ENCODE data around the gene GFOD2.
A peak's percentile ranks its signal among the peaks of the same experiment; 100 is the strongest.

The GFOD2 gene

GRCh38 chr16:67672306-67672705 lies 46.8 kb downstream of the GFOD2 start:
- DNase-seq (ENCODE audit: low read depth in 2 of 2) = no peak

GRCh38 chr16:67669499-67670101 lies 49.5 kb downstream of the GFOD2 start:
- no peak for DNase-seq (ENCODE audit: low read depth in 2 of 2)

- no peak for DNase-seq (ENCODE audit: low read depth in 2 of 2)
These were observed 50.5 kb downstream of the GFOD2 start for GRCh38 chr16:67668495-67669157.

- DNase-seq (ENCODE audit: low read depth in 2 of 2) = peak; percentile 61 to 67
These were observed 51.2 kb downstream of the GFOD2 start for GRCh38 chr16:67667817-67668494.

- DNase-seq (ENCODE audit: low read depth in 2 of 2) = no peak
These were observed 51.7 kb downstream of the GFOD2 start for GRCh38 chr16:67667453-67667816.

- DNase-seq (ENCODE audit: low read depth in 2 of 2) = peak; percentile 71 to 77
These were observed 52.3 kb downstream of the GFOD2 start, which contains the start of the genes C16orf86 and ENKD1 for GRCh38 chr16:67666559-67667452. Gene C16orf86, plus strand, starts transcription at chr16:67666814. Its CDS starts 157 bp downstream, at chr16:67666971. Gene ENKD1, minus strand, starts transcription at chr16:67666750. Its CDS starts 308 bp downstream, at chr16:67666442.

GRCh38 chr16:67666032-67666551 lies 53.0 kb downstream of the GFOD2 start:
- no peak for DNase-seq (ENCODE audit: low read depth in 2 of 2)

- no peak for DNase-seq (ENCODE audit: low read depth in 2 of 2)
These were observed 53.5 kb downstream of the GFOD2 start for GRCh38 chr16:67665598-67665997.

GRCh38 chr16:67664871-67665270 lies 54.2 kb downstream of the GFOD2 start:
- no peak for DNase-seq (ENCODE audit: low read depth in 2 of 2)

- no peak for DNase-seq (ENCODE audit: low read depth in 2 of 2)
These were observed 54.9 kb downstream of the GFOD2 start for GRCh38 chr16:67664258-67664657.

GRCh38 chr16:67663877-67664222 lies 55.3 kb downstream of the GFOD2 start:
- no peak for DNase-seq (ENCODE audit: low read depth in 2 of 2)

- peak in 1 of 2 donors; percentile 41 for DNase-seq (ENCODE audit: low read depth in 2 of 2)
These were observed 55.8 kb downstream of the GFOD2 start for GRCh38 chr16:67663151-67663876.

GRCh38 chr16:67662653-67663010 lies 56.5 kb downstream of the GFOD2 start:
- DNase-seq (ENCODE audit: low read depth in 2 of 2) = no peak

GRCh38 chr16:67661886-67662652 lies 57.0 kb downstream of the GFOD2 start:
- DNase-seq (ENCODE audit: low read depth in 2 of 2) = no peak

- DNase-seq (ENCODE audit: low read depth in 2 of 2) = no peak
These were observed 57.9 kb downstream of the GFOD2 start for GRCh38 chr16:67661101-67661761.

GRCh38 chr16:67660564-67661028 lies 58.5 kb downstream of the GFOD2 start, which contains the start of gene PARD6A:
Gene PARD6A, plus strand, starts transcription at chr16:67660960. Its CDS starts 79 bp downstream, at chr16:67661039.
- DNase-seq (ENCODE audit: low read depth in 2 of 2) = peak; percentile 91 to 96

- DNase-seq (ENCODE audit: low read depth in 2 of 2) = peak; percentile 86 to 87
These were observed 59.2 kb downstream of the GFOD2 start, which contains the start of gene ACD for GRCh38 chr16:67659675-67660563. Gene ACD, minus strand, starts transcription at chr16:67660260. Its CDS starts 40 bp downstream, at chr16:67660220.

Measured in stimulated activated CD8-positive, alpha-beta memory T cell treated with anti-CD3 and anti-CD28 coated beads, Interleukin-2, amount 100 ng/mL, for 48 hours (primary cell).